ENCODE results near the gene ZNF35.
A peak's percentile ranks its signal among the peaks of the same experiment; 100 is the strongest.

ZNF35 gene

GRCh38 chr3:44682182-44682896 lies 33.8 kb downstream of the ZNF35 start:
- no peak overlapping the region for H3K4me3 ChIP-seq (ENCODE audit: low read depth, low read length)

DNA sequence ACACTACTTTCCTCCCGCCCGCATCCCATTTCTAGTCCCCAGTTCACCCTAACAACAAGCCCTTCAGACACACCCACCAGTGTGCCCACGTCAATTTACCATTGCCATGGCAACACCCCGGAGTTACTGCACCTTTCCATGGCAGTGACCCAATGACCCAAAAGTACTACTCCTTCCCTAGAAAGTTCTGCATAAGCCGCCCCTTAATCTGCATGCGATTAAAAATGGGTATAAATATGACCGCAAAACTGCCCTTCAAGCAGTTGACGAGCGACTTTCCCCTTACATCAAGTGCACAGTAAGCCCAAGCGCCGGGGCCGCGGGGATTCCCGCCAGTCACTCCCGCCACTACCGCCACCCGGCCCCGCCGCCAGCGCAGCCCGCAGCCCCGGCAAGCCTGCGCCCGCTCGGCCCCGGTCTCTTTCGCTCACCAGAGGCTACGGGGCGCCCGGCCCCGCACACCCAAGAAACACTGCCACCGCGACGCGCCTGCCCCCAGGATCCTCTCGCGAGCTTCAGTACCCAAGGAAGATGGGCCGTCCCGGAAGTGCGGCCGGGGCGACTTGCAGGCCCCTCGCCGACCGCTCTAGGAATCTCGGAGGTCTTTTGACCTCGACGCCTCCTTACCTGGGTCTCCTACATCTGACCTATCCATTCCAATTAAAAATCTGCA lies 36.7 kb downstream of the ZNF35 start:
- H3K4me3 ChIP-seq (ENCODE audit: low read depth, low read length) = peak overlapping the region; percentile 57

DNA sequence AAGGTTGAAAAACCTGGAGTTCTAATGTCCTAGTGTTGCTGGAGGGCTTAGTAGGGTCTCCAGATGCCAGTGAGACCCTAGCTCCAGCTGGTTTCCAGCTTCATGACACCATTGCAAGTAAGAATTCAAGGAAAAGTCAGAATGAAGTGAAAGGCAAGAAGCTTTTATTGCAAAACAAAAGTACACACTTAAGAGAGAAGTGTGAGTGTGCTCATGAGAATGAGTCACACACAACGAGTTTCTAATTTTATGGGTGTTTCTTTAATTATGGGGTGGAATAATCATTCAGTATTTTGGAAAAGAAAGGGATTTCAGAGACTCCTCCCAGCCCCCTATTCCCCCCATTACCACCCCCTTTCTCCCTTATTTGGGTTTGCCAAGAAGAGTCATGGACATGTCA lies 39.4 kb downstream of the ZNF35 start:
- H3K4me3 ChIP-seq (ENCODE audit: low read depth, low read length) = no peak overlapping the region

Measured in iPS-11a (cell line).